ENCODE measurements around the gene FAM131A. TPM values are rescaled to one million over a fixed set of nuclear protein-coding genes. Genes with fewer than 3 reads are reported as not detected.

The FAM131A gene
- total and polyA plus RNA-seq, 2 donors (not counting 1 experiment from before 2014, with no cell fraction given) = 11.7 to 13.4 TPM

DNA sequence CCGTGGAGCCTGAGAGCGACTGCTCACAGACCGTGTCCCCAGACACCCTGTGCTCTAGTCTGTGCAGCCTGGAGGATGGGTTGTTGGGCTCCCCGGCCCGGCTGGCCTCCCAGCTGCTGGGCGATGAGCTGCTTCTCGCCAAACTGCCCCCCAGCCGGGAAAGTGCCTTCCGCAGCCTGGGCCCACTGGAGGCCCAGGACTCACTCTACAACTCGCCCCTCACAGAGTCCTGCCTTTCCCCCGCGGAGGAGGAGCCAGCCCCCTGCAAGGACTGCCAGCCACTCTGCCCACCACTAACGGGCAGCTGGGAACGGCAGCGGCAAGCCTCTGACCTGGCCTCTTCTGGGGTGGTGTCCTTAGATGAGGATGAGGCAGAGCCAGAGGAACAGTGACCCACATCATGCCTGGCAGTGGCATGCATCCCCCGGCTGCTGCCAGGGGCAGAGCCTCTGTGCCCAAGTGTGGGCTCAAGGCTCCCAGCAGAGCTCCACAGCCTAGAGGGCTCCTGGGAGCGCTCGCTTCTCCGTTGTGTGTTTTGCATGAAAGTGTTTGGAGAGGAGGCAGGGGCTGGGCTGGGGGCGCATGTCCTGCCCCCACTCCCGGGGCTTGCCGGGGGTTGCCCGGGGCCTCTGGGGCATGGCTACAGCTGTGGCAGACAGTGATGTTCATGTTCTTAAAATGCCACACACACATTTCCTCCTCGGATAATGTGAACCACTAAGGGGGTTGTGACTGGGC lies 7.3 kb downstream of the FAM131A start:
- WGBS (ENCODE audit: insufficient coverage) = over 99% methylated on average over 19 of the region's 24 CpGs
- no peaks in the 10 kb centered on the region for H3K27me3 ChIP-seq (replicated peaks in 1 of 4; ENCODE audit: control extremely low read depth in 1 of 4, control insufficient read depth in 3 of 4, insufficient read depth in 4 of 4, low read length in 3 of 4)
- ATAC-seq (ENCODE audit: low read depth) = no peak
- no peak for DNase-seq
- CTCF ChIA-PET = interaction anchor here (0.8 to 1.3 kb wide), 3 partner anchors 9 to 449 kb away, joined by 3 to 4 read pairs (median 4); no protein-coding TSS in a partner anchor
- Mint-ChIP-seq H3K27ac (no peak overlapping the region), H3K4me3 (no peak overlapping the region), H3K9me3 (ENCODE audit: insufficient read depth) (no peaks in the 10 kb centered on the region), H3K4me1 (no peaks in the 10 kb centered on the region), H3K27me3 (no peaks in the 10 kb centered on the region)
- intact Hi-C loops (cut with micrococcal nuclease) = no loop called here
- no peak overlapping the region for H3K9ac ChIP-seq (ENCODE audit: low read length)
- no peak overlapping the region for H3K4me3 ChIP-seq (ENCODE audit: control extremely low read depth in 1 of 5, extremely low read depth in 1 of 5, insufficient read depth in 1 of 5, low read depth in 2 of 5, low read length in 4 of 5)
- no peak overlapping the region for H3K27ac ChIP-seq (ENCODE audit: low read length in 2 of 2)
- H3K36me3 ChIP-seq (replicated peaks in 1 of 2; ENCODE audit: control extremely low read depth in 1 of 2, control insufficient read depth in 1 of 2, extremely low read depth in 1 of 2, insufficient read depth in 2 of 2, low read length in 1 of 2) = peaks cover 0 to 4% of the 10 kb centered on the region in 2 experiments
- POLR2A ChIA-PET = no interaction called here
- no peak for TF ChIP-seq CTCF (IDR thresholded peaks at IDR 0.05)
- TF ChIP-seq EZH2 (IDR thresholded peaks at IDR 0.05; ENCODE audit: borderline replicate concordance, insufficient read depth, low read depth, low read length, poor library complexity, severe bottlenecking) = no peak
- H3K4me2 ChIP-seq (replicated peaks; ENCODE audit: low read depth, low read length, poor library complexity, severe bottlenecking) = no peak overlapping the region
- H3K4me1 ChIP-seq (ENCODE audit: control insufficient read depth in 2 of 2, insufficient read depth in 2 of 2, low read length in 2 of 2) = no peaks in the 10 kb centered on the region
- H3K9me3 ChIP-seq (ENCODE audit: control extremely low read depth in 1 of 3, control insufficient read depth in 2 of 3, insufficient read depth in 1 of 3, low read length in 2 of 3) = no peaks in the 10 kb centered on the region
- H3K79me2 ChIP-seq (ENCODE audit: control insufficient read depth, insufficient read depth, low read length) = no peaks in the 10 kb centered on the region
- H2AFZ ChIP-seq (ENCODE audit: insufficient read depth, low read depth, low read length, poor library complexity, severe bottlenecking) = no peak overlapping the region
- H4K20me1 ChIP-seq (ENCODE audit: control insufficient read depth, insufficient read depth, low read length, poor library complexity, severe bottlenecking) = no peaks in the 10 kb centered on the region
